HG03378 (cell line): ENCODE results near the gene ZNF236.
A peak's percentile ranks its signal among the peaks of the same experiment; 100 is the strongest.

Experiments used
- ATAC-seq: cut with Tn5 transposase; IDR thresholded peaks from one replicate; pipeline ENCODE4 v1.9.1; 2021; ENCODE audit warnings: mild to moderate bottlenecking, moderate library complexity; ENCODE audit not compliant: unreplicated experiment

The ZNF236 gene

GRCh38 chr18:76855594-76855993 is 33.2 kb downstream of the ZNF236 start:
- no peak for ATAC-seq

GRCh38 chr18:76857476-76857875 is 35.1 kb downstream of the ZNF236 start:
- ATAC-seq = no peak

- ATAC-seq = no peak
These were observed 37.4 kb downstream of the ZNF236 start for GRCh38 chr18:76859474-76860339.

GRCh38 chr18:76860411-76860810 is 38.1 kb downstream of the ZNF236 start:
- ATAC-seq = no peak

- no peak for ATAC-seq
These were observed 44.3 kb downstream of the ZNF236 start for GRCh38 chr18:76866666-76867065.

GRCh38 chr18:76873311-76873710 is 51.0 kb downstream of the ZNF236 start:
- ATAC-seq = no peak

GRCh38 chr18:76873713-76874112 is 51.4 kb downstream of the ZNF236 start:
- no peak for ATAC-seq

GRCh38 chr18:76874642-76875389 is 52.5 kb downstream of the ZNF236 start:
- ATAC-seq = peak; percentile 19

- peak; percentile 58 for ATAC-seq
These were observed 53.3 kb downstream of the ZNF236 start for GRCh38 chr18:76875390-76876325.

- ATAC-seq = no peak
These were observed 56.1 kb downstream of the ZNF236 start for GRCh38 chr18:76878426-76878825.

- no peak for ATAC-seq
These were observed 57.7 kb downstream of the ZNF236 start for GRCh38 chr18:76880026-76880425.

- ATAC-seq = no peak
These were observed 59.4 kb downstream of the ZNF236 start for GRCh38 chr18:76881744-76882143.

GRCh38 chr18:76882146-76882545 is 59.8 kb downstream of the ZNF236 start:
- no peak for ATAC-seq

GRCh38 chr18:76885001-76885400 is 62.6 kb downstream of the ZNF236 start:
- no peak for ATAC-seq

GRCh38 chr18:76886112-76886511 is 63.8 kb downstream of the ZNF236 start:
- no peak for ATAC-seq

- ATAC-seq = no peak
These were observed 66.8 kb downstream of the ZNF236 start for GRCh38 chr18:76889091-76889699.

GRCh38 chr18:76892832-76893231 is 70.5 kb downstream of the ZNF236 start:
- ATAC-seq = no peak

GRCh38 chr18:76894566-76895346 is 72.4 kb downstream of the ZNF236 start:
- ATAC-seq = no peak

GRCh38 chr18:76895498-76895897 is 73.1 kb downstream of the ZNF236 start:
- no peak for ATAC-seq

GRCh38 chr18:76896677-76897076 is 74.3 kb downstream of the ZNF236 start:
- ATAC-seq = no peak
